ENCODE measurements around the gene NEK2.

- no peak for TF ChIP-seq CTCF (conservative IDR thresholded peaks at IDR 0.05 in 1 of 2, IDR thresholded peaks at IDR 0.05 in 1 of 2; ENCODE audit: extremely low read depth in 1 of 2, insufficient read depth in 1 of 2, low read depth in 1 of 2, low read length in 2 of 2)
- TF ChIP-seq EZH2 (IDR thresholded peaks at IDR 0.05; ENCODE audit: borderline replicate concordance, low read length) = no peak
Measured at GRCh38 chr1:211638246-211638645, 37.2 kb downstream of the NEK2 start.
